GM12874 (cell line): ENCODE measurements around the gene ERI3.

Experiments used
- CTCF ChIP-seq: IDR thresholded peaks from 2 replicates; pipeline ENCODE4 v1.5.1; 2011; ENCODE audit warnings: low read depth, mild to moderate bottlenecking, control low read depth, low read length, moderate library complexity; ENCODE audit not compliant: insufficient read depth

Gene ERI3

GRCh38 chr1:44219301-44219626 lies 135.8 kb downstream of the ERI3 start:
- no peak for TF ChIP-seq CTCF

GRCh38 chr1:44218503-44219300 lies 136.4 kb downstream of the ERI3 start:
- no peak for TF ChIP-seq CTCF

GRCh38 chr1:44217809-44218410 lies 137.1 kb downstream of the ERI3 start:
- TF ChIP-seq CTCF = peak; percentile 95

GRCh38 chr1:44213222-44214112 lies 141.6 kb downstream of the ERI3 start, which contains the start of gene DMAP1:
TSS of gene DMAP1 (plus strand) at chr1:44213471. CDS start at chr1:44213754, 283 bp downstream.
- TF ChIP-seq CTCF = no peak

GRCh38 chr1:44212355-44213221 lies 142.5 kb downstream of the ERI3 start:
- TF ChIP-seq CTCF = no peak

GRCh38 chr1:44210595-44210994 lies 144.5 kb downstream of the ERI3 start:
- no peak for TF ChIP-seq CTCF

GRCh38 chr1:44208226-44208625 lies 146.8 kb downstream of the ERI3 start:
- no peak for TF ChIP-seq CTCF
